Prostate gland (tissue), 2 donors: ENCODE results near the gene HECW1. TPM values are rescaled to one million over a fixed set of nuclear protein-coding genes. Genes with fewer than 3 reads are reported as not detected.
"Not testable (repeated sequence)": the region's sequence is repeated elsewhere in the genome, so short reads cannot be mapped to it uniquely, and the experiment has no call there.

Source experiments
- DNase-seq: peaks from one replicate; pipeline ENCODE4 v3.0.0-alpha.2; 2019; ENCODE audit warnings: low spot score
- H3K27ac ChIP-seq, 2 donors: fragments of 200-600 bp; sonication (generic); 2 replicates each; pipeline ENCODE4 v1.5.1; 2017 to 2019
- H3K27me3 ChIP-seq: fragments of 200-600 bp; sonication (generic); replicated peaks from 2 replicates; pipeline ENCODE4 v1.5.1; 2019; ENCODE audit not compliant: insufficient read depth
- H3K36me3 ChIP-seq, 2 donors: fragments of 200-600 bp; sonication (generic); 1 replicate in 1 of 2; 2 replicates in 1 of 2; pipeline versions ENCODE4 v1.5.1 to v1.8.1; 2017 to 2019
- H3K4me1 ChIP-seq: fragments of 200-600 bp; sonication (generic); replicated peaks from 2 replicates; pipeline ENCODE4 v1.5.1; 2019
- H3K4me3 ChIP-seq, 2 donors: fragments of 200-600 bp; sonication (generic); 2 replicates each; pipeline ENCODE4 v1.5.1; 2017 to 2019
- H3K9me3 ChIP-seq: fragments of 200-600 bp; sonication (generic); 2 replicates; pipeline ENCODE4 v1.5.1; 2017
- CTCF ChIP-seq, 4 experiments: fragments of 200-600 bp in 2 of 4; fragments of 450-650 bp in 2 of 4; sonication (generic) in 2 of 4; IDR thresholded peaks; 1 replicate in 3 of 4; 2 replicates in 1 of 4; pipeline ENCODE4 v1.5.1; 2016 to 2019; ENCODE audit warnings: antibody characterized with exemption in 4 of 4, mild to moderate bottlenecking in 2 of 4, moderate library complexity in 2 of 4
- POLR2A ChIP-seq: fragments of 450-650 bp; IDR thresholded peaks from one replicate; pipeline ENCODE4 v1.6.1; 2016; ENCODE audit warnings: antibody characterized with exemption, mild to moderate bottlenecking
- POLR2AphosphoS5 ChIP-seq: sonication (generic); formaldehyde crosslinking; IDR thresholded peaks from one replicate; pipeline ENCODE4 v1.6.1; 2017; ENCODE audit warnings: antibody characterized with exemption
- WGBS: methylation state at CpG from one replicate; pipeline ENCODE4 v1.1.5; 2018; 5-methylcytosine and 5-hydroxymethylcytosine counted together
- intact Hi-C: fragments of 100-400 bp; cut with DNase I; formaldehyde crosslinking; loops from one replicate; pipeline ENCODE4 v1.14.2; 2022
- total RNA-seq, 2 donors: library from RNA; depleted of rRNA; stranded (reverse); fragments of >200 nt; gene quantifications; one replicate each; pipeline ENCODE4 v1.1.0, GENCODE V29; 2016

HECW1 gene
- total RNA-seq, 2 donors from 2014 or later, result 1.4 to 10.3 TPM

DNA sequence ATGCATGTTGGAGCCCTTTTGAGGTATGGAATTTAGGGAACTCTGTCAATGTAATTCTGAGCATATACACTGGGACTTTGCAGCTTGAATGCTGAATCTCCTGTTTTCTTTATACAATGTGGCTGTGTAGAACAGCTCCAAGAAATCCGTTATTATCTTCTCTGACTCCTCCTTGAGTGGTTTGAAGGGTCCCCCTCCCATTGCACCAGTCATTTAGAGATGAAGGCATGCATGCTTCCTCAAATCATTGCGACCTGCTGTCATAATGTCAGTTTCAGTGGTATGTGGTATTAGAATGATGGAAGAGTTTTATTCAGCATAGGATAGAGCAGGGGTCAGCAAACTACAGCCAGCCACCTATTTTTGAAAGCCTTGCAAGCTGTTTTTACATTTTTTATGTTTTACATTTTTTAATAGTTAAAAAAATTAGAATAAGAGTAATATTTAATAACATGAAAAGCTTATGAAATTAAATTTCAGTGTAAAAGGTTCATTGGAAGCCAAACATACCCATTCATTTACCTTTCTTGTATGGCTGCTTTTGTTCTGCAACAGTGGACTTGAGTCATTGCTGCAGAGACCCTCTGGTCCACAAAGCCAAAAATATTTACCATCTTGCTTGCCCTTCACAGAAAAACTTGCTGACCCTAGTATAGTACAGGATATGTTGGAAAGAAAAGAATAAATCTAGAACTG lies 478.6 kb downstream of the HECW1 start:
- Histone ChIP-seq H3K4me3 (no peak overlapping the region), H3K9me3 (no peaks in the 10 kb centered on the region), H3K27me3 (no peaks in the 10 kb centered on the region), H3K27ac (no peak overlapping the region), H3K4me1 (peaks cover 6% of the 10 kb centered on the region), H3K36me3 (no peaks in the 10 kb centered on the region)
- DNase-seq, result no peak
- WGBS, result 89% methylated on average over 2 of the region's 2 CpGs
- intact Hi-C loops, result no loop called here
- TF ChIP-seq CTCF (IDR thresholded peaks at IDR 0.05), result no peak
- TF ChIP-seq POLR2AphosphoS5, result no peak
- no peak for TF ChIP-seq POLR2A

DNA sequence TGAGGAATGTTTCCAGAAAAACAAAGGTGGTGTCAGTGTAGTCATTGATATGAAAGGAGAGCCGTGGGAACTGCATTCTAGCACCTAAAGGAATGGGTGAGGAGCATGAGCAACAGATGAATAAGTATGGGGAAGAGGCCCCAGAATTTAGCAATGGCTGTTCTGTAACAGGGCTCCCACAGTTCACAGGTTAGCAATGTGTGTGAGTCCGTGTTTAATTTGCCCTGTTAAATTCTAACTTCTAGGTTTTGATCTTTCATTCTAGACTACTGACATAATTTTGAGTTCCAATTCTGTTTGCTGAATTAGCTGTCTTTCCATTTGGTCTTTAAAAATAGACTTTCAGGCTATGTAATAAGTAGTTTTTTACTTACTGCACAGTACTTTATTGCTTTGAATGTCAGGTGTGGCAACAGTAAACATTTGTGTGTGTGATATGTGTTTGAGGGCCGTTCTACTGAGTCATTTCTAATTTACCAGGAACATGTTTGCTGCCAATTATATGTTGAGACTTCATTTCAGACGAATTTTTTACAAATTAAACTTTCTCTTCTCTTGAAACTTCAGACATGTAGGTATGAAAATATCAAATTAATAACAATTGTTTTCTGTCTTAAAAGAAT lies 479.2 kb downstream of the HECW1 start:
- H3K27ac ChIP-seq, result no peak overlapping the region
- 49% methylated on average over 4 of the region's 4 CpGs for WGBS
- intact Hi-C loops, result no loop called here
- DNase-seq, result no peak
- TF ChIP-seq POLR2AphosphoS5, result no peak
- no peak for TF ChIP-seq CTCF (IDR thresholded peaks at IDR 0.05)
- no peak for TF ChIP-seq POLR2A
- no peak overlapping the region for H3K4me3 ChIP-seq
- H3K27me3 ChIP-seq, result no peaks in the 10 kb centered on the region
- no peaks in the 10 kb centered on the region for H3K36me3 ChIP-seq
- H3K9me3 ChIP-seq, result no peaks in the 10 kb centered on the region
- H3K4me1 ChIP-seq, result peaks cover 6% of the 10 kb centered on the region

DNA sequence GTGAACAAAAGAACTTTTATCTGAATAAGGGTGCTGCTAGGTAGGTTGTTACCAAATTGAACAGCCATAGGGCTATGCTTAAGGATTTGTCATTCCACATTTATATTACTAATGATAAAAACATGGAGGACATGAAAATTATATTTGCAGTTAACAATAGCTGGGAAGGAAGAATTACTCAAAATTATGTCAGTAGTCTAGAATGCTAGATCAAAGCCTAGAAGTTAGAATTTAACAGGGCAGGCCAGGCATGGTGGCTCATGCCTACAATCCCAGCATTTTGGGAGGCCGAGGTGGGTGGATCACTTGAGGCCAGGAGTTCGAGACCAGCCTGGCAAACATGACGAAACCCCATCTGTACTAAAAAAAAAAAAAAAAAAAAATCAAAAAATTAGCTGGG lies 479.9 kb downstream of the HECW1 start:
- WGBS, result 78% methylated on average over 3 of the region's 3 CpGs
- H3K27ac ChIP-seq, result no peak overlapping the region
- H3K4me1 ChIP-seq, result peaks cover 6% of the 10 kb centered on the region
- no peak overlapping the region for H3K4me3 ChIP-seq
- H3K36me3 ChIP-seq, result no peaks in the 10 kb centered on the region
- DNase-seq, result no peak
- no peaks in the 10 kb centered on the region for H3K9me3 ChIP-seq
- no peaks in the 10 kb centered on the region for H3K27me3 ChIP-seq
- TF ChIP-seq POLR2A (no peak), POLR2AphosphoS5 (no peak), CTCF (IDR thresholded peaks at IDR 0.05) (no peak)
- intact Hi-C loops, result no loop called here

DNA sequence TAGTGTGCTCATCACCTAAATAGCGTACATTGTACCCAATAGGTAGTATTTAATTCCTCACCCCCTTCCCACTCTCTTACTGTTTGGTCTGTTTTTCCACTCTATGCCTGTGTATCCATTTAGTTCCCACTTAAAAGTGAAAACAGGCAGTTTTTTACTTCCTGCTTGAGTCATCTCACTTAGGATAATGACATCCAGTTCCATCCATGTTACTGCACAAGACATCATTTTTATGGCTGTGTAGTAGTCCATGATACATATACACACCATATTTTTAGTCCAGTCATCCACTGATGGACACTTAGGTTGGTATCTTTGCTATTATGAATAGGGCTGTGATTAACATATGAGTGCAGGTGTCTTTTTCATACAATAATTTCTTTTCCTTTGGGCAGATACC lies 480.6 kb downstream of the HECW1 start:
- Histone ChIP-seq H3K9me3 (no peaks in the 10 kb centered on the region), H3K4me1 (peaks cover 6% of the 10 kb centered on the region), H3K36me3 (no peaks in the 10 kb centered on the region), H3K4me3 (no peak overlapping the region), H3K27ac (no peak overlapping the region), H3K27me3 (no peaks in the 10 kb centered on the region)
- intact Hi-C loops, result no loop called here
- TF ChIP-seq POLR2A, result no peak
- no peak for TF ChIP-seq CTCF (IDR thresholded peaks at IDR 0.05)
- TF ChIP-seq POLR2AphosphoS5, result no peak
- no peak for DNase-seq
- WGBS, result 100% methylated on average over 1 of the region's 1 CpG

DNA sequence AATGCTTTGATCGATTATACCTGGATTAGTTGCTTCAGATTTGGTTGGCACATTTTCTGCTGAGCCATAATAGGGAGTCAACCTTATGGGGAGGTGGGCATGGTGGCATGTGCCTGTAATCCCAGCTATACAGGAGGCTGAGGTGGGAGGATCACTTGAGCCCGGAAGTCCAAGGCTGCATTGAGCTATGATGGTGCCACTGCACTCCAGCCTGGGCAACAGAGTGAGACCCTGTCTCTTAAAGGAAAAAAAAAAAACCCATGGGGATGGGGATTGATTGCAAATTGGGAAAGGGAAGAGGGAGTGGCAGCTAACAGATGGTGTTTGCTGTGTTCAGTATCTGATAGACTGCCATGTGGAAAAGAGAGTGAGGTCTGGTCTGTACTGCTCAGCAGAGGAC lies 481.6 kb downstream of the HECW1 start:
- WGBS, result 97% methylated on average over 2 of the region's 2 CpGs
- no peak for DNase-seq
- peaks cover 1% of the 10 kb centered on the region for H3K4me1 ChIP-seq
- H3K4me3 ChIP-seq, result no peak overlapping the region
- H3K36me3 ChIP-seq, result no peaks in the 10 kb centered on the region
- no peak for TF ChIP-seq CTCF (IDR thresholded peaks at IDR 0.05)
- no peaks in the 10 kb centered on the region for H3K9me3 ChIP-seq
- no peaks in the 10 kb centered on the region for H3K27me3 ChIP-seq
- intact Hi-C loops, result no loop called here
- H3K27ac ChIP-seq, result no peak overlapping the region

- 80% methylated on average over 5 of the region's 5 CpGs for WGBS
Measured at GRCh38 chr7:43596426-43596825, 484.0 kb downstream of the HECW1 start.

More at GRCh38 chr7:43596426-43596825, 484.0 kb downstream of the HECW1 start:
- intact Hi-C loops, H3K9me3 ChIP-seq, H3K27me3 ChIP-seq, H3K36me3 ChIP-seq, H3K4me3 ChIP-seq, DNase-seq, H3K27ac ChIP-seq, H3K4me1 ChIP-seq: not testable (repeated sequence)
